Mesenchymal stem cell (in vitro differentiated cells and primary cell): Measurements from ENCODE around the gene TP53TG5. TPM values are rescaled to one million over a fixed set of nuclear protein-coding genes. Genes with fewer than 3 reads are reported as not detected.

Source experiments
- DNase-seq: peaks from one replicate; pipeline ENCODE4 v3.0.0-alpha.2; 2013
- H2AFZ ChIP-seq: one replicate; pipeline ENCODE4 v1.6.1; 2013; ENCODE audit warnings: low read depth, mild to moderate bottlenecking, control low read depth, inconsistent platforms, low read length, moderate library complexity
- H2AK5ac ChIP-seq: 2 replicates; pipeline ENCODE4 v1.6.1; 2013; ENCODE audit warnings: low read length, moderate library complexity, mild to moderate bottlenecking, inconsistent platforms; ENCODE audit not compliant: severe bottlenecking
- H2BK120ac ChIP-seq: one replicate; pipeline ENCODE4 v1.6.1; 2013; ENCODE audit warnings: low read depth, mild to moderate bottlenecking, inconsistent platforms, low read length, moderate library complexity
- H2BK12ac ChIP-seq, 2 experiments: one replicate each; pipeline ENCODE4 v1.6.1; 2013; ENCODE audit warnings: inconsistent platforms in 2 of 2, low read length in 2 of 2, mild to moderate bottlenecking in 2 of 2, moderate library complexity in 2 of 2, control low read depth in 1 of 2
- H2BK15ac ChIP-seq: one replicate; pipeline ENCODE4 v1.6.1; 2013; ENCODE audit warnings: mild to moderate bottlenecking, low read depth, inconsistent platforms; ENCODE audit not compliant: poor library complexity, severe bottlenecking
- H2BK5ac ChIP-seq: 2 replicates; pipeline ENCODE4 v1.6.1; 2013; ENCODE audit warnings: low read depth, mild to moderate bottlenecking, low read length, control low read depth, inconsistent platforms; ENCODE audit not compliant: poor library complexity, severe bottlenecking
- H3K14ac ChIP-seq, 2 experiments: one replicate each; pipeline ENCODE4 v1.6.1; 2013; ENCODE audit warnings: inconsistent platforms in 2 of 2, low read length in 2 of 2, control low read depth in 1 of 2, mild to moderate bottlenecking in 1 of 2, moderate library complexity in 1 of 2
- H3K18ac ChIP-seq, 2 experiments: one replicate each; pipeline ENCODE4 v1.6.1; 2013; ENCODE audit warnings: inconsistent platforms in 2 of 2, low read length in 2 of 2, control low read depth in 1 of 2, low read depth in 1 of 2, mild to moderate bottlenecking in 1 of 2
- H3K23ac ChIP-seq, 2 experiments: one replicate each; pipeline ENCODE4 v1.6.1; 2013; ENCODE audit warnings: inconsistent platforms in 2 of 2, low read length in 2 of 2, mild to moderate bottlenecking in 2 of 2, moderate library complexity in 2 of 2, control low read depth in 1 of 2
- H3K27ac ChIP-seq: 2 replicates; pipeline ENCODE4 v1.5.1; 2013; ENCODE audit warnings: mild to moderate bottlenecking, moderate library complexity, low read length, control low read depth, inconsistent platforms; ENCODE audit not compliant: poor library complexity, severe bottlenecking
- H3K27me3 ChIP-seq, 2 experiments: 2 replicates each; pipeline versions ENCODE4 v1.6.1 to v1.7.0; 2013; ENCODE audit warnings: low read length in 2 of 2, mild to moderate bottlenecking in 2 of 2, moderate library complexity in 2 of 2, control low read depth in 1 of 2, inconsistent platforms in 1 of 2; ENCODE audit not compliant: control insufficient read depth in 1 of 2, insufficient read depth in 1 of 2
- H3K36me3 ChIP-seq, 2 experiments: 2 replicates each; pipeline versions ENCODE4 v1.6.1 to v1.7.0; 2013; ENCODE audit warnings: low read length in 2 of 2, control low read depth in 1 of 2, inconsistent platforms in 1 of 2, low read depth in 1 of 2, mild to moderate bottlenecking in 1 of 2; ENCODE audit not compliant: insufficient read depth in 2 of 2, control insufficient read depth in 1 of 2
- H3K4ac ChIP-seq, 2 experiments: one replicate each; pipeline ENCODE4 v1.6.1; 2013; ENCODE audit warnings: inconsistent platforms in 2 of 2, low read length in 2 of 2, mild to moderate bottlenecking in 2 of 2, moderate library complexity in 2 of 2, control low read depth in 1 of 2, low read depth in 1 of 2
- H3K4me1 ChIP-seq: 2 replicates; pipeline ENCODE4 v1.6.1; 2013; ENCODE audit warnings: low read depth, low read length, control low read depth; ENCODE audit not compliant: control insufficient read depth, insufficient read depth
- H3K4me2 ChIP-seq: 2 replicates; pipeline ENCODE4 v1.6.1; 2013; ENCODE audit warnings: low read length, mild to moderate bottlenecking, inconsistent platforms; ENCODE audit not compliant: poor library complexity, severe bottlenecking
- H3K4me3 ChIP-seq, 2 experiments: 2 replicates each; pipeline versions ENCODE4 v1.5.1 to v1.7.0; 2013; ENCODE audit warnings: low read length in 2 of 2, mild to moderate bottlenecking in 2 of 2, control low read depth in 1 of 2, low read depth in 1 of 2; ENCODE audit not compliant: insufficient read depth in 1 of 2
- H3K79me1 ChIP-seq: replicated peaks from 2 replicates; pipeline ENCODE4 v1.6.1; 2013; ENCODE audit warnings: mild to moderate bottlenecking, control low read depth, low read length, inconsistent platforms; ENCODE audit not compliant: poor library complexity, severe bottlenecking
- H3K9ac ChIP-seq: 2 replicates; pipeline ENCODE4 v1.7.0; 2013; ENCODE audit warnings: mild to moderate bottlenecking, low read length, moderate library complexity
- H3K9me3 ChIP-seq: 2 replicates; pipeline ENCODE4 v1.7.0; 2013; ENCODE audit warnings: mild to moderate bottlenecking, low read length; ENCODE audit not compliant: control insufficient read depth
- H4K8ac ChIP-seq: one replicate; pipeline ENCODE4 v1.6.1; 2013; ENCODE audit warnings: inconsistent platforms, mild to moderate bottlenecking, low read length, moderate library complexity
- H4K91ac ChIP-seq: one replicate; pipeline ENCODE4 v1.6.1; 2013; ENCODE audit warnings: mild to moderate bottlenecking, low read length, inconsistent platforms
- WGBS: methylation state at CpG from one replicate; pipeline ENCODE4 v1.1.7; 2013; ENCODE audit warnings: mixed read lengths; 5-methylcytosine and 5-hydroxymethylcytosine counted together
- small RNA-seq: library from polyadenylated mRNA; stranded (forward); fragments of <200 nt; extraction: miRNeasy Mini kit (QIAGEN cat#:217004); gene quantifications from one replicate; pipeline ENCODE3, GENCODE V24; 2013; ENCODE audit warnings: low read depth

The TP53TG5 gene

DNA sequence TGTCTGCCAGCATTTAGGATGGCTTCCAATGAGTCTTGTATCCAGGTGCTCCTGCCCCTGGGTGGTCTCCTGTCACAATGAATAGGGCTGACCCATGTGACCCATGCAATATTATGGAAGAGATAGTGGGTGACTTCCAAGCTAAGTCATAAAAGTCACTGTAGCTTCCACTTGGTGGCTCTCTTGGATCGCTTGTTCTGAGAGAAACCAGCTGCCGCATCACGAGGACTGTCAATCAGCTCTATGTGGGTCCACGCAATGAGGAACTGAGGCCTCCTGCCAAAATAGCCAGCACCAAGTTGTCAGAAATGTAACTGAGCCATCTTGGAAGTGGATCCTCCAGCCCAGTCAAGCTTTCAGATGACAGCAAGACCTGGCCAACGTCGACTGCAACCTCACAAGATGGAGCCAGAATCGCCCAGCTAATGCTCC, 55.2 kb downstream of the TP53TG5 start:
- DNase-seq, result peak; percentile 32
- Histone ChIP-seq H3K4ac (peak overlapping the region in 1 of 2 experiments; percentile 18), H4K91ac (no peak overlapping the region), H3K9ac (no peak overlapping the region), H2AK5ac (no peak overlapping the region), H2BK5ac (no peak overlapping the region), H2BK12ac (no peak overlapping the region), H3K4me1 (peaks cover 4% of the 10 kb centered on the region), H2AFZ (no peak overlapping the region), H3K4me3 (no peak overlapping the region), H3K36me3 (peaks cover 32 to 36% of the 10 kb centered on the region in 2 experiments), H3K4me2 (no peak overlapping the region), H3K27me3 (peaks cover 3 to 4% of the 10 kb centered on the region in 2 experiments), H2BK120ac (no peak overlapping the region), H3K18ac (no peak overlapping the region), H4K8ac (peak overlapping the region; percentile 57), H3K9me3 (no peaks in the 10 kb centered on the region), H2BK15ac (no peak overlapping the region), H3K14ac (no peak overlapping the region), H3K79me1 (peaks cover 7% of the 10 kb centered on the region), H3K27ac (no peak overlapping the region), H3K23ac (no peak overlapping the region)
- WGBS, result 77% methylated on average over 7 of the region's 7 CpGs

Small RNA genes lying within 50 kb of the gene (small RNA-seq; reads per million reads assigned to genes)
- not detected for gene MIR6812
